Activated CD8-positive, alpha-beta memory T cell treated with anti-CD3 and anti-CD28 coated beads for 36 hours (primary cell): ENCODE data around the gene ZNF641. TPM values are rescaled to one million over a fixed set of nuclear protein-coding genes. Genes with fewer than 3 reads are reported as not detected.
"Not testable (repeated sequence)": the region's sequence is repeated elsewhere in the genome, so short reads cannot be mapped to it uniquely, and the experiment has no call there.

ENCODE experiments used
- CTCF ChIA-PET: fragments of 350-600 bp; sonication (Branson Sonifier 250); formaldehyde crosslinking; loops from one replicate; lab custom pipeline; 2021; ENCODE audit warnings: antibody characterized with exemption; lab: Charles Lee
- POLR2A ChIA-PET: fragments of 350-600 bp; sonication (Branson Sonifier 250); formaldehyde crosslinking; loops from one replicate; lab custom pipeline; 2021; ENCODE audit warnings: antibody characterized with exemption; lab: Charles Lee
- total RNA-seq, 2 experiments: library from RNA; stranded (reverse); gene quantifications; one replicate each; pipeline ENCODE4 v1.2.3, GENCODE V29; 2021

ZNF641 gene
- total RNA-seq, 2 experiments from 2014 or later: 7.3 to 10.1 TPM

GRCh38 chr12:48339442-48340117 is 11.1 kb downstream of the ZNF641 start:
- ChIA-PET CTCF (no interaction called here), POLR2A (no interaction called here)

DNA sequence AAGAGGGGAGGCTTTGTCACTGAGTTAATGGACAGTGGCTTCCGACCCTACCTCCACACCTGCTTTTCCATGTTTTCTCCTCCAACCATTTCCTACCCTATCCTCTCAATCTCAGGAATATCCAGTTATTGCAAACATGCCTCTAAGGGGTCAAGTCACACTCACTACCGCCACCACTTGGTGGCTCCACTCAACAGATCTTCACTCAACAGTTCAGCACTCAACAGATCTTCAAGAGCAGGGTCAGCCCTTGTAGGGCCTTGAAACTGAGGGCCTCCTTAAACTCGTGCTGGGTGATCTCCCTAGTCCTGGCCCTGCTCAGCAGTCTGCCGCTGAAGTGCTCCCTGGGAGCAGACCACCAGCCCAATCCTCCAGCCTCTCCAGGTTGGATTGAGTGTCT is 14.2 kb downstream of the ZNF641 start:
- CTCF ChIA-PET: no interaction called here
- POLR2A ChIA-PET: no interaction called here

GRCh38 chr12:48336061-48336460 is 14.7 kb downstream of the ZNF641 start:
- ChIA-PET CTCF (no interaction called here), POLR2A (no interaction called here)

DNA sequence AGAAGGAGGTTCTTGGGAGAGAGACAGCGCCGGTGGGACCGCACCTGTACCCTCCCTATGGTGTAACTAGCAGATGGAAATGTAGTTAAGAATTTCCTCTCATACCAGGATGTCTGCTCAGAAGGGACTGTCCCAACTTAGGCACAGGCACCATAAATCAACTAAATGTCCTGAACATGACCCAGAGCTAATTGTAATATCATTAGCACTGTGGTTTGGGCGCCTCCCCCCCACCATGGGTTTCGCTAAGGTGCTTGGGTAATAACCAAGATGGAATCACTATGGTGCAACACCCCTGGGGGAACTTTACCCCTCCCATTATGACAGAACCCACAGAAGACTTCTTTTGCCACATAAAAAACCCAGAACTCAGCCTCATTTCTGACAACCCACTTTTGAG is 15.9 kb downstream of the ZNF641 start:
- ChIA-PET CTCF (interaction anchor here (0.6 to 0.8 kb wide), 2 partner anchors 10 to 47 kb away, joined by 3 to 4 read pairs; no protein-coding TSS in a partner anchor), POLR2A (no interaction called here)

GRCh38 chr12:48333680-48334079 is 17.0 kb downstream of the ZNF641 start:
- CTCF ChIA-PET, POLR2A ChIA-PET: not testable (repeated sequence)

- ChIA-PET POLR2A (no interaction called here), CTCF (no interaction called here)
These were observed 19.3 kb downstream of the ZNF641 start for GRCh38 chr12:48331399-48331798.

DNA sequence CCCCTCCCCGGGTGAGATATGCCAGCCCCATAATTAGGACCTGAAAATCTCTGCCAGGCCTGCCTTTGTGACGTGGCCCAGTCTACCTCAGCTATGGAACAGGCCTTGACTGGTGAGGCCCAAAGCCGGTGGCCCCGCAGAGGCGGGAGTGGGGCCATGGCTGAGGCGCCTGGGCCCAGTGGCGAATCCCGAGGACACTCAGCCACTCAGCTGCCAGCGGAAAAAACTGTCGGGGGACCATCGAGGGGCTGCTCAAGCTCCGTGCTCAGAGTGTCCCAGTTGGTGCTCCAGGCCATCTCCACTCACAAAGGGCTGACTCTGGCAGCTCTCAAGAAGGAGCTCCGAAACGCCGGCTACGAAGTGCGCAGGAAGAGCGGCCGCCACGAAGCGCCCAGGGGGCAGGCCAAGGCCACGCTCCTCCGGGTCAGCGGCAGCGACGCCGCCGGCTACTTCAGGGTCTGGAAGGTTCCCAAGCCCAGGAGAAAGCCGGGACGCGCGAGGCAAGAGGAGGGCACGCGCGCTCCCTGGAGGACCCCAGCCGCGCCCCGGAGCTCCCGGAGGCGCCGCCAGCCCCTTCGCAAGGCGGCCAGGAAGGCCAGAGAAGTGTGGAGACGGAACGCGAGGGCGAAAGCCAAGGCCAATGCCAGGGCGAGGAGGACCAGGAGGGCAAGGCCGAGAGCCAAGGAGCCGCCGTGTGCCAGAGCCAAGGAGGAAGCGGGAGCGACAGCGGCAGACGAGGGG is 21.4 kb downstream of the ZNF641 start:
- CTCF ChIA-PET: interaction anchor here (0.5 kb wide), 1 partner anchor 1286 kb away, joined by 3 read pairs; no protein-coding TSS in a partner anchor
- POLR2A ChIA-PET: no interaction called here

GRCh38 chr12:48316491-48316890 is 34.2 kb downstream of the ZNF641 start:
- CTCF ChIA-PET: interaction anchor here (0.6 kb wide), 1 partner anchor 451 kb away, joined by 3 read pairs; no protein-coding TSS in a partner anchor
- POLR2A ChIA-PET: no interaction called here

GRCh38 chr12:48311313-48311712 is 39.4 kb downstream of the ZNF641 start:
- ChIA-PET CTCF (no interaction called here), POLR2A (no interaction called here)

GRCh38 chr12:48307269-48307668 is 43.5 kb downstream of the ZNF641 start:
- ChIA-PET POLR2A (no interaction called here), CTCF (no interaction called here)

GRCh38 chr12:48305190-48305589 is 45.5 kb downstream of the ZNF641 start:
- CTCF ChIA-PET: no interaction called here
- POLR2A ChIA-PET: interaction anchor here (0.5 kb wide), 1 partner anchor 22 kb away, joined by 3 read pairs; no protein-coding TSS in a partner anchor

GRCh38 chr12:48302161-48302911 is 48.4 kb downstream of the ZNF641 start:
- POLR2A ChIA-PET: no interaction called here
- CTCF ChIA-PET: no interaction called here

DNA sequence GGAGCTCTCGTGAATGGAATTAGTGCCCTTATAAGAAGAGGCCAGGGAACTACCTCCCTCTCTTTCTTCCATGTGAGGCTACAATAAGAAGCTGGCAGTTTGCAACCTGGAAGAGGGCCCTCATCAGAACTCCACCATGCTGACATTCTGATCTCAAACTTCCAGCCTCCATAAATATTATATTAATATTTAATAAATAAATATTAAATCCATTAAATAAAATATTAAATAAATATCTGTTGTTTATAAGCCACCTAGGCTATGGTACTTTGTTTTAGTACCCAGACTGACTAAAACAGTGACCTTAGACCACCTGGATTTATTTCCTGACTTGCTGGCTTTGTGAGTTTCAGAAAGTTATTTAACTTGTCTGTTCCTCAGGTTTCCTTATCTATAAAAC is 49.9 kb downstream of the ZNF641 start:
- ChIA-PET POLR2A (no interaction called here), CTCF (no interaction called here)

DNA sequence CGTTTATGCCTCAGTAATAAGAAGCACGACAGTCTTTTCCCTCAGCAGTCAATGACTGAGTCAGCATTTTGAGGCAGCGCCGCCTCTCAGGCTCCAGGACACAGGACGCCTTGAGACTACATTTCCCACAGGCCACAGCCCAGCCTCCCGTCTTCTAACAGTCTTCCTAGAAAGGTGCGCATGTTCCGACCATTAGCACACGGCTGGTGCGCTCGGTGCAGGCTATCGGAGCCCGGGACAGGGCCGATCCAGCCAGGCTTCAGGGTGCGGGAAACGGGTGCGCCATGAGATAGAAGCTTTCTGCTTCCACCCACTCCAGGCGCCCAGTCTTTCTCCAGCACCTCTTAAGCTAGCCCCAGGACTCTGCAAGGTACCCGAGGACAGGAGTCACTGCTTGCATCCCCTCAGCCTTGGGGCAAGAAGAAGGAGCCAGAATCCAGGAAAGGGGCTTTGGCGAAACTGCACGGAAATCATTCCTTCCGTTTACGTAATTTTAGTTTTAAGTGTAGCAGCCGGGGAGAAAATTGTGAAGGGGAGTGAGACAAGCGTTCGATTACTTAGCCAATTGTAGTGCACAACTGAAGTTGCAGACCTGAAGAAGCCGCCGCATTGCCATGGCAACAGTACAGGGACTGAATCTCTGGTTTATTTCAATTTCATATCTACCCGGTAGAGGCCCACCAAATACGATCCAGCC is 54.0 kb downstream of the ZNF641 start:
- CTCF ChIA-PET: no interaction called here

DNA sequence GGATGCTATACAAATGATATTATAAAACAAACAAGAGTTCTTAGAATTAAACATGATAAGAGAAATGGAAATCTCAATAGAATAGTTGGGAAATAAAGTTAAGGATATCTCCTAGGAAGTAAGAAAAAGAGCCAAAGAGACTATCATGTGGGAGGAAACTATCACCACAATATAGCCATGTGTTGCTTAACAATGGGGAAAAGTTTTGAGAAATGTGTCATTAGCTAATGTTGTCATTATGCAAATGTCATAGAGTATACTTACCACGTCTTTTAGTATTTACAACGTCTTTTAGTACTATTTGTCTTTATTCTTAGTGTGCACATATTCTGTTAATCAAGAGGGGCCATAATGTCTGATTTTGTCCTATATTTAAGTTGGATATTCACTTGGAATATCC is 58.7 kb downstream of the ZNF641 start:
- POLR2A ChIA-PET: no interaction called here
- CTCF ChIA-PET: no interaction called here

More for the DNA sequence above, 54.0 kb downstream of the ZNF641 start:
- POLR2A ChIA-PET: no interaction called here

- POLR2A ChIA-PET: no interaction called here
- CTCF ChIA-PET: no interaction called here
These were observed 59.2 kb downstream of the ZNF641 start for GRCh38 chr12:48291511-48291910.

DNA sequence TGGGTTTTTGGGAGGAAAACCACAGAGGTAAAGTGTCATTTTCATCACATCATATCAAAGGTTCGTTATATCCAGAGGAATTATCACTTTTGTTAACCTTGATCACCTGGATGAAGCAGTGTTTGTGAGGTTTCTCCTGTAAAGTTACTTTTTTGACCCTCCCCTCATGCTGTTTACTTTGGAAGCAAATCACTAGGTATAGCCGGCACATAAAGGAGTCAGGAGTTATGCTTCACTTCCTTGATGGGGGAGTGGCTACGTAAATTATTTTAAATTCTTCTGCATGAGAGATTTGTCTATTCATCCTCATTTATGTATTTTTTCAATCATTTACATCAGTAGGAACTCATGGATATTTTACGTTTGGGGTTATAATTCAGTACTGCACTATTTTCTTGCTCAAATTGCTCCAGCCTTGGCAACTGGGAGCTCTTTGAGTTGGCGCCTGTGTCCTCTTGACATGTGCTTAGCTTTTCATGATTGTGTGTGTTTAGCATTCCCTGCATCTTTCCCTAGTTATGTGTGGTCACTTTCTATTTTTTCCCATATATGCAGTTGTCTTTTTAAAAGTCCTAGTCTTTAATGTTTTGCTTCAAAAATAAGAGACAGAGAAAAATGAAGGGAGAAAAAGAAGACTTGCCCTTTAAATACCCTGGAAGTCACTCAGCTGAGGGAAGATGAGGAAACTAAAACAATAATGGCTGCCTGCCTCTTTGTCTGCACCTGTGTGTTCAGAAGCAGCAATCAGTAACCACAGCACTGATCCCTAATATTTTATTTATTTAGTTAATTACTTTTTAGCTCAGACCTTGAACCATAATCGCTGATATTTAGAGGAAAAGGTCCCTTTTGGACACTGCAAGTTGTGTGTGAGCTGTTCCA is 62.1 kb downstream of the ZNF641 start:
- ChIA-PET POLR2A (no interaction called here), CTCF (interaction anchor here (0.6 kb wide), 1 partner anchor 46 kb away, joined by 4 read pairs; no protein-coding TSS in a partner anchor)
